GF-D8 (cell line): ENCODE results near the gene FRK.
"Not testable (repeated sequence)": the region's sequence is repeated elsewhere in the genome, so short reads cannot be mapped to it uniquely, and the experiment has no call there.

ENCODE experiments used
- DNase-seq: peaks from one replicate; lab custom pipeline; 2025; lab: John Stamatoyannopoulos, UW

Gene FRK

DNA sequence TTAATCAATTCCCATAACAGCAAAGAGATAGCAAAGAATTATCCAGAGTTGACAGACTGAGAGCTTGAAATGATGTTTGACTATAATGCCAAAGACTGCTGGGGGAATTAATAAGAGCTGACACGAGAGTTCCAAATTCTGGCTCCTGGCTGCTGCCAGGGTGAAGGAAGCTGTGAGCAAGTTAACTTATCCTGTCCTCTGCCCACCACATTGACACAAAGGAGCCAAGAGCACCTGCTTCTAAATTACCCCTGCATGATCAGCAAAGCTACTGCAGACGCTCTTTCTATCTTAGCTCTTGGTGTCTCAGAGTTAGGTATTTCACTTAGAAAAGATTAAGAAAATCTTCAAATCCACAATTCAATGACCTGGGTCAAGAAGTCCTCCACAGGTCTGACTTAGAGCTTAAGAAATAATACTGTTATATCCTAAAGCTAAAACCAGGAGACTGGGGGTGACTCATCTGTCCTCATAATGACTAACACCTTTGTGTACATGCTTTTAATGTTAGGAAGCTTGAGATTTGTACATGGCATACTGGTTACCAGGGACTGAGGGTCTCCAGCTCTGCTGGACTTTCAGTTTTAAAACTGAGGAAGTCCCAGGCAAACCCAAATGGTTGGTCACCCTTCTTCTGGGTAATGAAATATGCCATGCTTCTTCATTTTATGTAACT lies 13.2 kb upstream of the FRK start:
- DNase-seq: no peak

DNA sequence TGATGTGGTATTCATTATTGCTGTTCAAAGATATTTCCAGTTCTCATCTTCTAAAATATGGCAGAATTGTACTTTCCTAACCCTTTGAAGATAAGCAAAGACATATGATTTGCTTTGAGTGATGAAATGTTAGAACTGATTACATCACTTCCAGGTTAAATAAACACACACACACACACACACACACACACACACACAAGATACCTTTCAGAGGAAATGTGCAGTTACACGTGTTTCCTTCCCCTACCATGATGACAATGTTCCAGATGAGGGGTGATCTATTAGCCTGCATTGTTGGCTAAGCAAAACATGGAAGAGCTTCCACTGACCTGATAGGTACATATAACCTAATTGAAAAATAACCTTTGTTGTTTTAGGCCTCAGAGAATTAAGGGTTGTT lies 11.7 kb upstream of the FRK start:
- no peak for DNase-seq

DNA sequence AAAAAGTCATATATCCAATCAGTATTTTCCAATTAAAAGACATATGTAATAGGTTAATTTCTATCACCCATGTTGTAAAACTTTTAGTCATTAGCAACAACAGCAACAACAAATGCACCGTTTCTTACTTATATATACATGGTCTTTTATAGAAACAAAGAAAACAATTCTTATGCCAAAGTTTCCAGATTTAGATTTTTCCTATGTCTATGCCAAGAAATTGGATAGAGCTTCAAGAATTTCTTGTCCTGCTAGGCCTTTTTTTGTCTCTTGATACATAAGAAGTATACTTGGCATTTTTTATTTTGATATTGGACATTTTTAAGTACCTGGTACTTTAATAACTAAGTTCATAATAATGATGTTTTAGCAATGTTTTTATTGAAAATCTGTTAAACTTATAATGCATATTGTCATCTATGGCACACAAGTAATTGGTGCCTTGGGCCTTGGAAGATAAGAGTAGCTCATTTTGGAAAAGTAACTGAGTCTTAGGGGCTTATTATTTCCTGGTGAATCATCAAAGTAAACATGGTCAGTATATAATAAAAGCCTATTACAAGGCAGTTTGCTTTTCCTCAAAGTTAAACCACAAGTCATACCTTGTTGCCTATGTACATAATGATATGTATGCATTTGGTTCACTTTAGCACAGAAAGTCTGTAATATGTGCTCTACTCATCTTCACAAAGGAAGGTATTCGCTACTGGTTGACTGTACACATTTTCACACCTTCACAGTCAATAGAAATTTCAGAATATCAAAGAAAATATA lies 10.1 kb upstream of the FRK start:
- no peak for DNase-seq

DNA sequence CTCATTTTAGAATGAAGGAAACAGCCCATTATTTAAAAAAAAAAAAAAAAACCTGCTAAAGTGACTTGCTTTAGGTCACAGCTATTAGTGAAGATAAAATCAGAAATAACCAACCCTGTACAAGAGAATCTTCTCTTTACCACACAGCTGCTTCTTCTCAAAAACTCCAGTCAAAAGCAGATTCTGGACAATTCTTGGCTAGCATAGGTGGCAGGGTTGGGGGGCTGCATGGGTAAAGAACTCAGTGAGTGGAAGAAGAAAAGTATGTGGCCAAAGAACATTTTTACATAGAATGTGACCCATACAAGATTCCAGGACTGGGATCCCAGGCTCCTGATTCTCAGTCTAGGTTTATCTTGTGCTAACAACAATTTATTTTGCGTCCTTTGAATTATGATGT lies 9.4 kb upstream of the FRK start:
- no peak for DNase-seq

DNA sequence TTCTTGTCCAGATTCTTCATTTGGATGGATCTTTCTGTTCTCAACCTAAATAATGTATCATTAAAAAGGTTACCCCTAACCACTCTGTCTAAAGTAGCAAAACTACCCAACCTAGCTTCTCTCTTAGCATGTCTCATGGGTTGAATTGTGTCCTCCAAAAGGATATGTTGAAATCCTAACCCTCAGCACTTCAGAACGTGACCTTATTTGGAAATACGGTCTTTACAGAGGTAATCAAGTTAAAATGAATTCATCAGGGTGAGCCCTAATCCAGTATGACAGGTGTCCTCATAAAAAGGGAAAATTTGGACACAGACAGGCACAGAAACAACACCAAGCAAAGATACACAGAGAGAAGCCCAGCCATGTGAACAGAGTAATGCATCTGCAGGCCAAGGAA lies 6.1 kb upstream of the FRK start:
- no peak for DNase-seq

DNA sequence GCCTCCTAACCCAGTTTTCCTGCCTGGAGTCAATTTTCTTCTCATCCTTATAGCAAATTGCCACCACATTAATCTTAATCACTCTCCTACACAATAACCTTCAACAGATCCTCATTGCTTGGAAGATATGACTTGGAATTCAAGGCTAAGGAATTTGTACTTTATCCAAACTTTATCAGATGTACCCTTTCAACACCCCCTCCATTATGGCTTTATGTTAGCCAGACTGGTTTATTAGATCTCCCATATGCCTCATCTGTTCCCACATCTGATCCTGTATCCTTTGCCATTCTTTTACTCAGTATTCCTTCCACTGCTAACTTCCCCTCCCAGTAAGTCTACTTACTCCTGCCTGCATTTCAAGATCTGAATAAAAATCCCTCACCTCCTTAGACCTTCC lies 4.0 kb upstream of the FRK start:
- no peak for DNase-seq

DNA sequence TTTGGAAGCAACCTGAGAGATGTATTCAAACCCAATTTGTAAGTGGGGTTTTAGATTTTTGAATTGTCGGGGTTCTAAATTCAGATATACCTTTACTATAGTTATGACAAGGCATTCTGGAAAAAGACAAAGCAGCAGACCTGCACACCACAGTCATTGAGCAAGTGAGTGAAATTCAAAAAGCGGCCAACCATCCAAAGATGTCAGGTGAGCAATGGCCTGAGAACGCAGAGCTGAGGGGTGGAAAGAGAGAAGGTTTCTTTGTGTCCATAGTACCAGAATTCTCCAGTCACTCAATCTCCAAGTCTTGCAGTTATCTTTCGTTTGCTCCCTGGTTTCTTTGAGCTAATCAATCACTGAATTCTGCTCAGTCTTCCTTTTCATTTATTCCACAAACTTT lies 1.8 kb upstream of the FRK start:
- DNase-seq: no peak

DNA sequence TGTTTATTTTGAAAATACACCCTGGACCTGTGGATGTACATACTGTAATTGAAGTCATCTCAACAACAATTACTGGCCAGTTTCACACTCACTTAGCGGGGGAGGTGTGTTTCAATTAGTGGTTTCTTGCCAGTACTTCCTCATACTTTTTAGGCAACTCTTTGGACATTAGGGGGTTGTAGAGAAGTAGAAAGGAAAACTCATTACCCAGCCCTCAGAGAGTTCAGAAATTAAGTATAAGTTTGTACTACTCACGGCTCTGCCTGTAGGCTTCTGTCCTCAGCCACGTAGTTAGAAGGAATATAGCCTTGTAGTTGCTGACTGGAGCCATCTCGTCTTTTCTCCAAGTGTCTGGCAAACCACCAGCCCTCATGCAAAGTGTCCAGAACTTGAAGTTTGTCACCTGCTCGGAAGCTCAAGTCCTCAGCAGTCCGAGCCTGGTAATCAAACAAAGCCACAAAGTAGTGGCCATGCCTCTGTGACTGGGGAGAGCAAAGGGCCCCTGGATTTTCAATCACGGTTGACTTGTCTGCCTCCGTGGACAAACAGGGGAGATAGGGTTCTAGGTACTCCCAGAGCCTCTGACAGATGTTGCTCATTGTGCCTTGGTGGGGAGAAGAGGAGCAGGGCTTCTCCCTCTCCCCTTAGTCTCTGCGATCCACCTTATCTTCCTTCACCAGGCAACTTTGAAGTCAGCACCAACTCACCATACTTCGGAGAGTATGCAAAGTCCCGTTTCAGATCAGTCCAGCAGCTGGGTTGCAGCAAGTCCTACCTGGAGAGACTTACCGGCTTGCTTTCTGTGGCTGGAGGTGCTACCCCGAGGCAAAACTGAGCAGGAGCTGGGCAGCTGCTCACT lies 749 bp downstream of the FRK start:
- no peak for DNase-seq

DNA sequence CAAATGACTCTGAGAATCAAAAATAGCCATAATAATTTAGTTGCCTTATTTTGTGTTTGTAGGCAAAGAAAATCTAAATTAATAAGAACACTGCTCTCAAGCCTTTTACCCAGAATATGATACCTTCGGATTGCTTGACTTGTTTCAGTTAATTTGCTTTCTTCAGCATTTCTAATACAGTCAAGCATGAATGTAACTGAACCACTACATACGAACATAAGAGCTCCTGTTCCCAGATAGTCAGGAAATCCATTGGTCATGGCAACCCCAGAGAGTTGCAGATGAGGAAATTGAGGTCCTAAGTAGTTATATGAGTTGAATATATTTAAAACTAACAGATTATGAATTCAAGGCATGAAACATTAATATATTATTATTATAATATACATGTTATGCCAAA lies 2.9 kb downstream of the FRK start:
- no peak for DNase-seq

DNA sequence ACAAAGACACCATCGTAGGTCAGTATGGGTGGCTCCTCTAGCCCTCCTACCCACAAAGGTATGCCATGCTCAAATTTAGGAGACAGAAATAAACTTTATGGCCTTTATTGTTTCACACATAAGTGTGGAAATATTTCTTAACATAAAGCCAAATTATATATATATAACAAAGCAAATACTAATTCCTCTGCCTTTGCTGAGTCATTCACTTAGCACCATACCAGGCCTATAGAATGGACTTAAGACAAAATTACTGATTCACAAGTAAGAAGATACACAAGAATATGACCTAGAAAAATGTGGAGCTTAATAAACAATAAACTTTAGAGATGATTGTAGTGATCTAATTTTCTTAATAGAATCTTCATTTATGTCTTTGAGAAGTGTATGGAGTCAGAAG lies 5.2 kb downstream of the FRK start:
- DNase-seq: no peak

DNA sequence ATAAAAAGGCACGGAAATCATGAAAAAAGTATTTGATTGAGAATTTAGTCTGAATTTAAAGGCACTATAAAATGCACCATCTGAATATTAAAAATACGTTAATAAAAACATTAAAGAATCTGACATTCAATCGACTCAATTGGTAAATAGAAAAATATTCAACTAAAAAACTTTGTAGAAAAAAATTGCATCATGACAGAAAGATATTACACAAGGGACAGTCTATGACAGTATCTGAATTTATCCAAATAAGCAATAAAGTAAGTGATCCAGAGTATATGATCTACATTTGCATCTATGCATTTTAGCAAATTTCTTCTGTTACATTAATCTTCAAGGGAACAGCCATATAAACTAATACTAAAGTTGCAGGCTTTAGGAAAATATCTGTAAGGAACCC lies 9.4 kb downstream of the FRK start:
- DNase-seq: no peak

DNA sequence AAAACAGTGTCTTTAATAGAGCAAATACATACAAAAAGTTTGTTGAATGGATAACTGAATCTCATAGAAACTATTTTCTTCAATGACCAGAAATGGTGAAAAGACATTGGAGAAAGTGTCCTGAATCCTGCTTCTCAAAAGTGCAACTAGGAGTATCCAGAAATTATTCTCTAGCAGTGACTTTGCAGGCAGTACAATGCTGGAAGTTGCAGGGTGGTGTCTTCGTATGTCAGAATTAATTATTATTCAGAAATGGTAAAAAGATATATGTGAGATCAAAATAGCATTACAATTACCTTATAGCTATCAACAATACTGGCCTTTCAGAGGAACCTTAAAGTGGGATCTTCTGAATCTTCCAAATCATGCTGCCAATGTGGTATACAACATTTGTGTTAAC lies 10.0 kb downstream of the FRK start:
- no peak for DNase-seq

DNA sequence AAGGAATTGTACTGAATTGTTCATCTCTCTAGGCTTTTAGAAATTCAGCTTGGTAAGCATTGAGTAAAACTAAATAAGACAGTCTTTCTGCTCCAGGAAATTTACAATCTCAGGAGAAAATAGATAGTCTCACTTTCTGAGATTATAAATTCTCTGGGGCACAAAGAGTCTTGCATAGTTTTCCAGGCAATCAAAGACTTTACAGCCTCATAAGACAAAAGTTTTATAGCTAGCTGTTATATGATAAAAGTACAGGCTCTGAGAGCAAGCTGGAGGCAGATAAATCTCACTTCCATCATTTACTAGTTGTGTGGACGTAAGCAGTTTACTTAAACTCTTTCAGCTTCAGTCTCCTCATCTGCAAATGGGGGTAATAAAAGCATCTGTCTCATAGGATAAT lies 11.4 kb downstream of the FRK start:
- DNase-seq: no peak

DNA sequence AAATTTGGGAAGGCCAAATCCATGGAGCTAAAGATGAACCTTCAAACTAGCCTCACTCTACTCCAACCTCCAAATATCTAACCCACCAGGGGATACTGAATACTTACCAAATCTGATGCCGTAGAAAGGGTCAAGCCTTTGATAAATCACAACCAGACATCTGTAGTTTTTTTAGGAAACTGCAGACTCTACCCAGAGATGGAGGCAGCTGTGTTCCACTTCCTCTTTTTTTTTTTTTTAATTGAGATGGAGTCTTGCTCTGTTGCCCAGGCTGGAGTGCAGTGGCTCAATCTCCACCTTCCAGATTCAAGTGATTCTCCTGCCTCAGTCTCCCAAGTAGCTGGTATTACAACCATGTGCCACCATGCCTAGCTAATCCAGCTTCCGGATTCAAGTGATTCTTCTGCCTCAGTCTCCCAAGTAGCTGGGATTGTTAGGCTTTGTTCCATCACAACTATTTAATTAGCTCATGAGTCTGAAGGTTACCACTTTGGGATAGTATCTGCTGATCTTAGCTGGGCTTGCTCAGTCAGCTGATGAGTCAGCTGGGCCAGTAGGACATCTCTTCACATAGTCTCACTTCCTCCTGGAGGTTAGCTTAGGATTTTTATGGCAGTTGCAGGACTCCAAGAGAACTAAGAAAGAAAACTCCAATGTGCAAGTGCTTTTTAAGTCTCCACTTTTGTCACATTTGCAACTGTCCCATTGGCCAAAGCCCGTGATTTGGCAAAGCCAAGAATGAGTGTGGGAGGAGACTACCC lies 13.3 kb downstream of the FRK start:
- DNase-seq: no peak

DNA sequence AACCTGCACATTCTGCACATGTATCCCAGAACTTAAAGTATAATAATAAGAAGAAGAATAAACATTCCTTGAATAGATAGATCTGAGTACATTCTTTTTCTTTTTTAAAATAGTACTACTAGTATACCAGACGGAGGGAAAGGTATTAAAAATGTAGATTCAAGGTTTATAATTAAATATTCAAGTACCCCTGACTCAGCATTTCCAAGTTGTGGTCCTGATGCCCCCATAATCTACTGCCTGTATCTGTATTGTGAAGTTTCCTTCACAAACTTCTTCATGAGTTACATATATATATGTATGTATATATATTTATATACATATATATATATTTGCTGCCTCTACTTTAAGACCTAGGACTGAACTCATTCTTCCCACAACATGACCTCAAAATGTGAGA lies 14.0 kb downstream of the FRK start:
- DNase-seq: no peak

DNA sequence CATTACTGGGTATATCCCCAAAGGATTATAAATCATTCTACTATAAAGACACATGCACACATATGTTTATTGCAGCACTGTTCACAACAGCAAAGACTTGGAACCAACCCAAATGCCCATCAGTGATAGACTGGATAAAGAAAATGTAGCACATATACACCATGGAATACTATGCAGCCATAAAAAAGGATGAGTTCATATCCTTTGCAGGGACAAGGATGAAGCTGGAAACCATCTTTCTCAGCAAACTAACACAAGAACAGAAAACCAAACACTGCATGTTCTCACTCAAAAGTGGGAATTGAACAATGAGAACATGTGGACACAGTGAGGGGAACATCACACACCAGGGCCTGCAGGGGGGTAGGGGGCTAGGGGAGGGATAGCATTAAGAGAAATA lies 14.4 kb downstream of the FRK start:
- DNase-seq: not testable (repeated sequence)

DNA sequence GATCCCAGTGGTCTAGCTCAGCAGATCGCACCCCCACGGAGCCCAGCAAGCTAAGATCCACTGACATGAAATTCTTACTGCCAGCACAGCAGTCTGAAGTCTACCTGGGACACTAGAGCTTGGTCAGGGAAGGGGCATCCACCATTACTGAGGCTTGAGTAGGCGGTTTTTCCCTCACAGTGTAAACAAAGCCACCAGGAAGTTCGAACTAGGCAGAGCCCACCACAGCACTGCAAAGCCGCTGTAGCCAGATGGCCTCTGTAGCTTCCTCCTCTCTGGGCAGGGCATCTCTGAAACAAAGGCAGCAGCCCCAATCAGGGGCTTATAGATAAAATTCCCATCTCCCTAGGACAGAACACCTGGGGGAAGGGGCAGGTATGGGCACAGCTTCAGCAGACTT lies 18.8 kb downstream of the FRK start:
- no peak for DNase-seq

DNA sequence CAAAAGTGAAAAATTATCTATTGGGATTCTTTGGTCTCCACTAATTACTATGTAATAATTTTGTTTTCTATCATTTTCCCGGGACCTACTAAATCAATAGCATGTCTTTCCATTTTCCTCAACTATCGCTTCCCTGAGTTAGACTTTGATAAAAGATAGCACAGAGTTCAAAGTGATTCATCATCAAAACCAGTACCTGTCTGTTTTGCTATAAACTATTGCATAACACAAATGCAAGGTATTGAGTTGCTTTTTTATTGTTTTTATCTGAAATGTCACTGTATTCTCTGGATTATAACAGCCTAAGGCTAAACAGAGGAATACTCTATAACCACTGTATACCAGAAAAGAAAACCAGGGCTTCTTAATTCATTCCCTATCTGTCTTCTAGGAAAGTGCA lies 19.7 kb downstream of the FRK start:
- DNase-seq: no peak

DNA sequence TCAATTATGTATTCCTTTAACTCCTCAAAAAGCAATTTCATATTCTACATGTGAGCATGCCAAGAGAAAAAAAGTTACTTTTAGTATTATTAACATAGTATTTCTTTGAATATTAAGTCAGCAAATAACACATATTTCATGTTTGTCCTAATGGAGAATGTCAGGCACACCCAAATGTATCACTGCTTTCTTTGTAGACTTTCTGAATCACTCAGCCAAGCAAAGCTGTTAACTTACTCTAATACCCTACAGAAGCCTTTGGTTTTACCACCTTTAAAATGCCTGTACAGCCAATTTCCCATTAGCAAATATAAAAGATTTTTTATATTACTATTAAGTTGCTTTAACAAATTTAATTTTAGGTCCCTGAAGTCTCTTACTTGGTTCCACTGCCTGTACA lies 23.8 kb downstream of the FRK start:
- DNase-seq: no peak

DNA sequence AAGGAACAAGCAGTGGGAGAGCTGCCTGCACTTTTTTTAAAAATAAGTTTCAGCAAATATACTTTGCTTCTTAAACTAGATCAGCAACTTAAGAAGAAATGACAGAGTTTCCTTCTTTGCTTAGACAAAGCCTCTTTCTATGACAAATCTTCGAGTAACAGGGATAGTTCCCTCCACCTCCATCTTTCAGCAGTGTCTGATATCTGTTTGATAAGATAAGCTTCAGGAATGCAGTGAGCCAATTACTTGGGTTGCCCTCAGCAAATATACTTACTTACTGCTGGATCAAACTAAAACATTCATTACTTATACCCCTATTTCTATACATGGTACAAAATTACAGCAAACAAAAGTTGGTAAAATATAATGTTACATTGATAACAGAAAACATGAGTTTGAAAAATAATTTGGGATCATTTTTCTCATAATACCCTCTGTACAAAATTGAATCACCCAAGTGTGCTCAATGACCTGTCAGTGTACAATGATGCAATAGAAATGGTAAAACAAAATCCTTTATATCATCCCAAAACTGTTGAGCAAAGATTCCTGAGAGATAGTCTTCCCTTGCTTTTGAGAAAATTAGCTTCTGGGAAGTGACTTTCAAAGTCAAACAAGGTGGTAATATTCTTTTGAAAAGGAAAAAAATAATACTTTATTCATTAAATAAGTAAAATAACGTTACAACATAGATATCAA lies 24.5 kb downstream of the FRK start:
- DNase-seq: no peak

DNA sequence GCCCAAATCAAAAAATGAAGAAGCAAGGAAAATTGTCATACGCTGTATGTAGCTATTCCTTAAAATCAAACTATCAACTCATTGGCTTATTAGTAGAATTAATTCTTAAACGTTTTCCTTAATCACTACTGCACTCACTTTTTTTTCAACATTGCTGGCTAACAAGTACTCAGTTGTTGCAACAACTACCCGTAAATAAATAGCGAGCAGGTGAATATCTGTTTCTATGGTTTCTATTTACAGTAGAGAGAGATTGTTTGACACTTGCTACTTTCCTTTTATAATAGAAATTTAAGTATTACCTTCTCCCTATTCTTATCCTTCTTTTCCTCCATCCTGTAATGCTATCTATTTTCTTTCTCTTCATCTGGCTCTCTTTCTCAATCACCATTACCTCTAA lies 25.1 kb downstream of the FRK start:
- DNase-seq: no peak

DNA sequence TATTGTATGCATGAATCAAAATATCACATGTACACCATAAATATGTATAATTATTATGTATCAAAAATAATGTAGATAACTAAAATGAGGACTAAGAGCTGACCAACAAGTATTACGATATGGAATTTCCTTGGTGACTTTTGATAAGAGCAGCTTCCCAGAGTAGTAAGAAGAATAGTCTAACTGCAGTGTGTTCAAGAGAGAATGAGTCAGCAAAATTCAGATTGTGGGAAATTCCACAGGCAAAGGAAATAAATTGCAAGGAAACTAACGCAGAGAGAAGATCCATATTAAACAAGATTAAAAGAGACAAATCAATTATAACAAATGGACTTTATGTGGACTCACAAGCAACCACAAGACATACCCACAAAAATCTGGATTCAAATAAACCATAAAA lies 26.4 kb downstream of the FRK start:
- DNase-seq: no peak
